Osteocyte (in vitro differentiated cells): ENCODE measurements around the gene PTPRG. TPM values are rescaled to one million over a fixed set of nuclear protein-coding genes. Genes with fewer than 3 reads are reported as not detected.

ENCODE experiments used
- DNase-seq: peaks from one replicate; pipeline ENCODE4 v3.0.0; 2021; ENCODE audit warnings: mixed read lengths; ENCODE audit not compliant: unreplicated experiment; ENCODE audit errors: extremely low spot score
- H3K27ac Mint-ChIP-seq: one replicate; pipeline ENCODE4 v1.8.0; 2021; ENCODE audit warnings: mild to moderate bottlenecking, mixed read lengths; ENCODE audit not compliant: unreplicated experiment
- H3K27me3 Mint-ChIP-seq: one replicate; pipeline ENCODE4 v1.8.0; 2021; ENCODE audit warnings: mixed read lengths; ENCODE audit not compliant: unreplicated experiment
- H3K36me3 Mint-ChIP-seq: one replicate; pipeline ENCODE4 v1.8.0; 2021; ENCODE audit warnings: mixed read lengths; ENCODE audit not compliant: unreplicated experiment
- H3K4me1 Mint-ChIP-seq: one replicate; pipeline ENCODE4 v1.8.0; 2021; ENCODE audit warnings: mixed read lengths; ENCODE audit not compliant: unreplicated experiment
- H3K4me3 Mint-ChIP-seq: one replicate; pipeline ENCODE4 v1.8.0; 2021; ENCODE audit warnings: mild to moderate bottlenecking, moderate library complexity, mixed read lengths; ENCODE audit not compliant: unreplicated experiment
- H3K9me3 Mint-ChIP-seq: one replicate; pipeline ENCODE4 v1.8.0; 2021; ENCODE audit warnings: mixed read lengths; ENCODE audit not compliant: unreplicated experiment
- total RNA-seq: library from RNA; stranded (reverse); gene quantifications from 2 replicates; pipeline ENCODE4 v1.2.1, GENCODE V29; 2021
- TF ChIP-seq, protein P1 (sequence below): fragments of 200-600 bp; sonication (generic); IDR thresholded peaks from 2 replicates; pipeline ENCODE4 v1.5.0; 2021; ENCODE audit warnings: antibody characterized with exemption, mild to moderate bottlenecking, moderate library complexity

Gene PTPRG
- total RNA-seq, 1 donor from 2014 or later = 48.1 TPM

DNA sequence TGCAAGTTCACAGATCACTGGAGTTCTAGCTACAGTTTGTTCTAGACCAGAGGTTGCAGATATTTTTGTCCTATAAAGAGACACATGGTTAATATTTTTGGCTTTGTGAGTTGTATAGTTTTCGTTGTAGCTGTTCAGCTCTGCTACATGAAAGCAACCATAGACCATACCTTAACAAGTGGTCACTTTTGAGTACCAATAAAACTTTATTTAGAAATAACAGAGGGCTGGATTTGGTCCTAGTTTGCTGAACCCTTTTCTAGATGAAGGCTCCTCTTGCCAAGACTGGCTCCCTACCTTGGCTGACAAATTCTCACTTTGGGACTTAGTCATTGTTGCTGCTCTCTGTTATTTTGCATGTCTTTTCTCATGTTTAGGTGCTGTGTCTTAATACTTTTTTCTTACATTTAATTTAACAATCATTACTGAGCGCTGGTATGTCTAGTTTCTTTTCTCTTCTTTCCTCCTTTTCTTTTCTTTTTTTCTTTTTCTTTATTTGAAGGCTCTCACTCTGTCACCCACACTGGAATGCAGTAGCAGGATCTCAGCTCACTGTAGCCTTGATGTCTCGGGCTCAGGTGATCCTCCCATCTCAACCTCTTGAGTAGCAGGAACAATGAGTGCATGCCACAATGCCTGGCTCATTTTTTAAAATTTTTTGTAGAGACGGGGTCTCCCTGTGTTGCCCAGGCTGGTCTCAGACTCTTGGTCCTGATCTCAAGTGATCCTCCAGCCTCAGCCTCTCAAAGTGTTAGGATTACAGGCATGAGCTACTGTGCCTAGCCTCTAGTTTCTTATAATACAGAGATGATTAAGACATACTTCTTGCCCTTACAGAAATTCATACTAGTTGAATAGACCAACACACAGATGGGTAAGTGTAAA lies 227.5 kb downstream of the PTPRG start:
- Mint-ChIP-seq H3K27me3 (peaks cover 4% of the 10 kb centered on the region), H3K27ac (no peak overlapping the region), H3K9me3 (no peaks in the 10 kb centered on the region), H3K36me3 (no peaks in the 10 kb centered on the region), H3K4me3 (no peak overlapping the region), H3K4me1 (no peaks in the 10 kb centered on the region)
- TF ChIP-seq, protein P1, sequence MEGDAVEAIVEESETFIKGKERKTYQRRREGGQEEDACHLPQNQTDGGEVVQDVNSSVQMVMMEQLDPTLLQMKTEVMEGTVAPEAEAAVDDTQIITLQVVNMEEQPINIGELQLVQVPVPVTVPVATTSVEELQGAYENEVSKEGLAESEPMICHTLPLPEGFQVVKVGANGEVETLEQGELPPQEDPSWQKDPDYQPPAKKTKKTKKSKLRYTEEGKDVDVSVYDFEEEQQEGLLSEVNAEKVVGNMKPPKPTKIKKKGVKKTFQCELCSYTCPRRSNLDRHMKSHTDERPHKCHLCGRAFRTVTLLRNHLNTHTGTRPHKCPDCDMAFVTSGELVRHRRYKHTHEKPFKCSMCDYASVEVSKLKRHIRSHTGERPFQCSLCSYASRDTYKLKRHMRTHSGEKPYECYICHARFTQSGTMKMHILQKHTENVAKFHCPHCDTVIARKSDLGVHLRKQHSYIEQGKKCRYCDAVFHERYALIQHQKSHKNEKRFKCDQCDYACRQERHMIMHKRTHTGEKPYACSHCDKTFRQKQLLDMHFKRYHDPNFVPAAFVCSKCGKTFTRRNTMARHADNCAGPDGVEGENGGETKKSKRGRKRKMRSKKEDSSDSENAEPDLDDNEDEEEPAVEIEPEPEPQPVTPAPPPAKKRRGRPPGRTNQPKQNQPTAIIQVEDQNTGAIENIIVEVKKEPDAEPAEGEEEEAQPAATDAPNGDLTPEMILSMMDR = no peak
- no peak for DNase-seq

- no peaks in the 10 kb centered on the region for H3K4me1 Mint-ChIP-seq
- TF ChIP-seq, protein P1 = no peak
- H3K4me3 Mint-ChIP-seq = no peak overlapping the region
- no peaks in the 10 kb centered on the region for H3K9me3 Mint-ChIP-seq
- H3K27ac Mint-ChIP-seq = no peak overlapping the region
- no peaks in the 10 kb centered on the region for H3K36me3 Mint-ChIP-seq
- DNase-seq = no peak
- peaks cover 4% of the 10 kb centered on the region for H3K27me3 Mint-ChIP-seq
Measured at GRCh38 chr3:61789861-61790260, 228.5 kb downstream of the PTPRG start.

- peaks cover 4% of the 10 kb centered on the region for H3K27me3 Mint-ChIP-seq
- H3K4me1 Mint-ChIP-seq = no peaks in the 10 kb centered on the region
- no peaks in the 10 kb centered on the region for H3K9me3 Mint-ChIP-seq
- H3K4me3 Mint-ChIP-seq = no peak overlapping the region
- H3K36me3 Mint-ChIP-seq = no peaks in the 10 kb centered on the region
- no peak overlapping the region for H3K27ac Mint-ChIP-seq
- TF ChIP-seq, protein P1 = no peak
- no peak for DNase-seq
Measured at GRCh38 chr3:61790411-61790810, 229.0 kb downstream of the PTPRG start.

DNA sequence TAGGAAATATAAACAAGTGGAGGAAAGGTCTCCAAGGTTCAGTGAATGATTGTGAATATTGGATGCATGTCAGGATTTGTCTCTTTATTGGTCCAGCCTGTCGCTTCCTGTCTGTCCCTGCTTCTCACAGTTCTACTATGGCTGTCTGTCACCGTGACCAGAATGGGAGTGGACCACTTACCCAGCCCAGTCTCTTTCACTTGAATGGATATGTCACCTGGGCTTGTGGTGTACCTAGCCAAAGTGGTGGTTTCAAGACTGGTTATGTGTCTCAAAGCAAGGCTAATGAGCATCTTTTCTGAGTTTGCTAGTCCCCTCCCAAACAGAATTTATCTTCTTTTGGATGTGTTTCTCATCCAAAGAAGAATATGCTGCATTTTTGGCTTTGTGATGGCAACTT lies 231.7 kb downstream of the PTPRG start:
- Mint-ChIP-seq H3K27ac (no peak overlapping the region), H3K4me1 (no peaks in the 10 kb centered on the region), H3K27me3 (peaks cover 4% of the 10 kb centered on the region), H3K4me3 (no peak overlapping the region), H3K9me3 (no peaks in the 10 kb centered on the region), H3K36me3 (no peaks in the 10 kb centered on the region)
- no peak for DNase-seq
- TF ChIP-seq, protein P1 = no peak

- Mint-ChIP-seq H3K27ac (no peak overlapping the region), H3K27me3 (peaks cover 4% of the 10 kb centered on the region), H3K9me3 (no peaks in the 10 kb centered on the region), H3K36me3 (no peaks in the 10 kb centered on the region), H3K4me1 (no peaks in the 10 kb centered on the region), H3K4me3 (no peak overlapping the region)
- TF ChIP-seq, protein P1 = no peak
- no peak for DNase-seq
Measured at GRCh38 chr3:61793521-61793920, 232.2 kb downstream of the PTPRG start.
